DOHH2 (cell line): ENCODE results near the gene ALDH5A1.
A peak's percentile ranks its signal among the peaks of the same experiment; 100 is the strongest.

Experiments
- EZH2phosphoT487 ChIP-seq: fragments of 200-600 bp; sonication (generic); IDR thresholded peaks from 2 replicates; pipeline ENCODE4 v1.6.1; 2017; ENCODE audit warnings: borderline replicate concordance, mild to moderate bottlenecking, antibody characterized with exemption, low read length, moderate library complexity, mixed read lengths
- TF ChIP-seq, protein P1 (sequence below): fragments of 200-600 bp; sonication (generic); IDR thresholded peaks from one replicate; pipeline ENCODE4 v1.5.1; 2014; ENCODE audit warnings: antibody characterized with exemption, mild to moderate bottlenecking, low read depth, low read length; ENCODE audit not compliant: poor library complexity, severe bottlenecking

DNA sequence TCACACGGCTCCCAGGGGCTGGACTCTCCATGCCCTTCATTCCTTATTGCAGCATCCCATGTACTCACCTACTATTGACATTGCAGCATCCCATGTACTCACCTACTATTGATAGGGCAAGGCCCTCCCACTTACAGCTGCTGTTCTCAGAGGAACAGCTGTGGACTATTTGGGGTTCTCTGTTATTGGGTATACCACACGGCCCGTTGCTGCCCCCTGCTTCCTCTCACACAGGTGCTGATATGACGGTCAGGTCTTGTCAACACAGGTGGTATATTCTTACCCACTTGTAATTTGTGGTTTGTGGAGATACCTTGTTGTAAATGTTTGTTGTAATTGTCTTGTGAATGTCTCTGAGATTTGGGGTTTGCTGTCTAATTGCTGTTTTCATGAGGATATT is 18.8 kb downstream of the ALDH5A1 start:
- TF ChIP-seq, protein P1, sequence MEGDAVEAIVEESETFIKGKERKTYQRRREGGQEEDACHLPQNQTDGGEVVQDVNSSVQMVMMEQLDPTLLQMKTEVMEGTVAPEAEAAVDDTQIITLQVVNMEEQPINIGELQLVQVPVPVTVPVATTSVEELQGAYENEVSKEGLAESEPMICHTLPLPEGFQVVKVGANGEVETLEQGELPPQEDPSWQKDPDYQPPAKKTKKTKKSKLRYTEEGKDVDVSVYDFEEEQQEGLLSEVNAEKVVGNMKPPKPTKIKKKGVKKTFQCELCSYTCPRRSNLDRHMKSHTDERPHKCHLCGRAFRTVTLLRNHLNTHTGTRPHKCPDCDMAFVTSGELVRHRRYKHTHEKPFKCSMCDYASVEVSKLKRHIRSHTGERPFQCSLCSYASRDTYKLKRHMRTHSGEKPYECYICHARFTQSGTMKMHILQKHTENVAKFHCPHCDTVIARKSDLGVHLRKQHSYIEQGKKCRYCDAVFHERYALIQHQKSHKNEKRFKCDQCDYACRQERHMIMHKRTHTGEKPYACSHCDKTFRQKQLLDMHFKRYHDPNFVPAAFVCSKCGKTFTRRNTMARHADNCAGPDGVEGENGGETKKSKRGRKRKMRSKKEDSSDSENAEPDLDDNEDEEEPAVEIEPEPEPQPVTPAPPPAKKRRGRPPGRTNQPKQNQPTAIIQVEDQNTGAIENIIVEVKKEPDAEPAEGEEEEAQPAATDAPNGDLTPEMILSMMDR: peak; percentile 26
- no peak for TF ChIP-seq EZH2phosphoT487
